GM08714 (cell line): Measurements from ENCODE around the gene BDKRB1.
"Not testable (repeated sequence)": the region's sequence is repeated elsewhere in the genome, so short reads cannot be mapped to it uniquely, and the experiment has no call there.

Experiments
- H3K4me3 ChIP-seq: fragments of 200-500 bp; sonication (Bioruptor generic); 2 replicates; pipeline ENCODE4 v1.5.1; 2014; ENCODE audit warnings: mild to moderate bottlenecking, low read length, inconsistent platforms
- ZNF274 ChIP-seq: IDR thresholded peaks from 2 replicates; pipeline ENCODE4 v1.6.1; 2012; ENCODE audit warnings: mild to moderate bottlenecking, low read depth, low read length

BDKRB1 gene

DNA sequence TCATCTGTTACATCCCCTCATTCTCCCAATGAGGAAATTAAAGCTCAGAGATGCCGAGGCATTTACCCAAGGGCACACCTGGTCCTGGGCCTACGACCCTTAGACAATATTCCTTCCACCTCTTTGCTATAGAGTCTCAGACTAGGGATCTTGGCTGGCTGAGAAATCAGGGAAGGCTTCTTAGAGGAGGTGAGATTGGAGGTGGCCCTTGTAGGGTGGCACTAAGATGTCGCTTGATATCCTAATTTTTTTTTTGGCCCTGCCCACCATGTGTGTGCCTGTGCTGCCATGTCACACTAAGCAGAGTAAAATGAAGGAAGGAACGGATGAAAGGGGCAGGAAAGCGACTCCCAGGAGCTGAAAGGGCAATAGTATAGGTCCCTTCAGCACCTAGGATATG, 30.8 kb upstream of the BDKRB1 start:
- no peak for TF ChIP-seq ZNF274
- H3K4me3 ChIP-seq: no peak overlapping the region

DNA sequence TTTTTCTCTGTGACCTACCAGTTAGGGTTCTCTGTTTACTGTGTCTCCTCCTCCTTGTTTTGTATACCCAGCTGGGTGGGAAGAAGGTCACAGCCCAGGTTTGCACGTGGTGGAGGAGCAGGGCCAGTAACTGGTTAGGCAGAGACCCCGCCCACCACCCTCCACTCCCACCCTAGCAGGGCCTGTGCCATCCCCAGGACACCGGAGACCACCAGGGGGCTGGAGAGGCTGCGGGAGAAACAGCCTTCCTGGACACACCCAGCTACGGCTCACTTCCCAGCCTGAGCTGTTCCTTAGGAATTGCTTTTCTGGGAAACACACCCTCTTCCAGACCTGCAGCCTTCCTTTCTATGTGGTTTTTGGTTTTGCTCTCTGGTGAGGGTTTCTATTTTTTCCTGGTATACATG, 30.3 kb upstream of the BDKRB1 start:
- TF ChIP-seq ZNF274: no peak
- no peak overlapping the region for H3K4me3 ChIP-seq

GRCh38 chr14:96227428-96227827, 28.6 kb upstream of the BDKRB1 start:
- H3K4me3 ChIP-seq: no peak overlapping the region
- TF ChIP-seq ZNF274: no peak

DNA sequence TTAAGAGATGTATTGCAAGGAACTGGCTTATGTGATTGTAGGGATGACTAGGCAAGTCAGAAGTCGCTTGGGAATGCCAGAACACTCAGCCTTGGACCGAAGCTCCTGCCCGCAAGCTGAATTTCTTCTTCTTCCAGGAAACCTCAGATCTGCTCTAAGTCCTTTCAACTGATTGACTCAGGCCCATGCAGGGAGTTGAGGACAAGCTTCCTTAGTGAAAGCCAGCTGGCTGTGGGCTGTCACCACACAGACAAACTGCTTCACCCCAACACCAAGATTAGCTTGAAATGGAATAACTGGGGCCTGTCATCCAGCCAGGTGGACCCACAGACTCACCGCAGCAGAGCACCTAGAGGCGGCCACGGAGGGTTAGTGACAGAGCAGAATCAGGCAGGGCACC, 26.7 kb upstream of the BDKRB1 start:
- no peak overlapping the region for H3K4me3 ChIP-seq
- no peak for TF ChIP-seq ZNF274

- no peak overlapping the region for H3K4me3 ChIP-seq
- no peak for TF ChIP-seq ZNF274
These were observed 25.0 kb upstream of the BDKRB1 start for GRCh38 chr14:96231056-96231455.

GRCh38 chr14:96231526-96232130, 24.4 kb upstream of the BDKRB1 start:
- no peak overlapping the region for H3K4me3 ChIP-seq
- TF ChIP-seq ZNF274: no peak

DNA sequence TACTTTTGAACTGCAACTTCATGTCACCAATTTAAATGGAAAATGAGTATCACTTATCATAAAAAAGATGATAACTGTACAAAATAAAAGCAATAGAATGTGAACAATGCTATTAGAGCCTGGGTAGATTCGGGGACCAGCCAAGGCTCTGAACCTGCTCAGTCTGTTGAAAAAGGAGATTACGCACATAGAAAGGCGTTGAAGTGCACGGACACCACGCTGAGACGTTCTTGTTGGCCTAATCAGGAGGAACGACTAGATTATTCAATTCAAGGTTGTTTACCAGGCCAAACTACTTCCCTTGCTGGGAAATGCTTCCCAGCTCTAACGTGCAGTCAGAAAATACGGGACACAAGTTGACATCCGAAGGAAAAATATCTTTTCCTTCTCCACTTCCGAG, 23.5 kb upstream of the BDKRB1 start:
- TF ChIP-seq ZNF274: no peak
- H3K4me3 ChIP-seq: no peak overlapping the region

- TF ChIP-seq ZNF274: no peak
- H3K4me3 ChIP-seq: no peak overlapping the region
These were observed 22.3 kb upstream of the BDKRB1 start for GRCh38 chr14:96233661-96234060.

DNA sequence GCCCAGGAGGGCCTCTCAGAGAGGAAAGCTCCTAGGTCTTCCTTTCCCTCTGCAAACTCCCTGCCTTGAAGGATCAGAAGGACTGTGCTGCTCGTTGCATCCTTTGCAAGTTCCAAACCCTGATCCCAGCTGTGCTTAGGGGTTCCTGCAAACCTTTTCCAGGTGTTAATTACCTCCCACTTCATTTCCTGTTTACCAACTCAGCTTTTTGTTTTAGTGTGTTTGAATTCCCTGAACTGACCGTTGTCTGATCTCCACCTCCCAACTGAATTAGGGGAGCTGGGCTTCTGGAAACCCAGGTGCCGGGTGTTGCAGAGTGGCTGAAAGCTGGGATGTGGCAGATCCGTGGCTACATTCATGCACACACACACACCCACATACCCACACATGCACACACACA, 20.6 kb upstream of the BDKRB1 start:
- no peak for TF ChIP-seq ZNF274
- H3K4me3 ChIP-seq: no peak overlapping the region

GRCh38 chr14:96237641-96238040, 18.4 kb upstream of the BDKRB1 start:
- TF ChIP-seq ZNF274: no peak
- H3K4me3 ChIP-seq: no peak overlapping the region

GRCh38 chr14:96238676-96239265, 17.2 kb upstream of the BDKRB1 start:
- H3K4me3 ChIP-seq: no peak overlapping the region
- TF ChIP-seq ZNF274: no peak

DNA sequence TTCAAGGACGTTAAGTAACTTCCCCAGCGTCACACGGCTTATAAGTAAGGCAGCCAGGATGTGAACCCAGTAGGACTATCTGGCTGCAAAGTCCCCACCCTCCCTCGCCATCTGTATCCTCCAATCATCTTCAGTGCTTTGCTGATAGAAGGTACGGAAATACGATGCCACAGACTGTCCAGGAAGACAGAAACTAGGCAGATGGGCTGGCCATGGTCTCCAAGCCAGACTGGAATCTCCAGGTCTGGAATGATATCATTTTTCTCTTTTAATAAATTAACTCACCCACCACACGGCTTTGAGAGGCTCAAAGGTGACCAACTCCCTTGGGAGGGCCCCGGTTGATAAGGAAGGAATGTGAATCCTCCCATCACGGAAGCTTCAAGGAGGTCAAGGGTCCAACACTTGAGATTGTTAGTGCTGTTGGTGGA, 16.3 kb upstream of the BDKRB1 start:
- TF ChIP-seq ZNF274: no peak
- no peak overlapping the region for H3K4me3 ChIP-seq

DNA sequence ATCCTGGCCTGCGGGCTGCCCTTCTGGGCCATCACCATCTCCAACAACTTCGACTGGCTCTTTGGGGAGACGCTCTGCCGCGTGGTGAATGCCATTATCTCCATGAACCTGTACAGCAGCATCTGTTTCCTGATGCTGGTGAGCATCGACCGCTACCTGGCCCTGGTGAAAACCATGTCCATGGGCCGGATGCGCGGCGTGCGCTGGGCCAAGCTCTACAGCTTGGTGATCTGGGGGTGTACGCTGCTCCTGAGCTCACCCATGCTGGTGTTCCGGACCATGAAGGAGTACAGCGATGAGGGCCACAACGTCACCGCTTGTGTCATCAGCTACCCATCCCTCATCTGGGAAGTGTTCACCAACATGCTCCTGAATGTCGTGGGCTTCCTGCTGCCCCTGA, 15.4 kb upstream of the BDKRB1 start:
- no peak overlapping the region for H3K4me3 ChIP-seq
- no peak for TF ChIP-seq ZNF274

- no peak overlapping the region for H3K4me3 ChIP-seq
- TF ChIP-seq ZNF274: no peak
These were observed 13.9 kb upstream of the BDKRB1 start for GRCh38 chr14:96242126-96242525.

- no peak overlapping the region for H3K4me3 ChIP-seq
- TF ChIP-seq ZNF274: no peak
These were observed 12.2 kb upstream of the BDKRB1 start for GRCh38 chr14:96243785-96244184.

DNA sequence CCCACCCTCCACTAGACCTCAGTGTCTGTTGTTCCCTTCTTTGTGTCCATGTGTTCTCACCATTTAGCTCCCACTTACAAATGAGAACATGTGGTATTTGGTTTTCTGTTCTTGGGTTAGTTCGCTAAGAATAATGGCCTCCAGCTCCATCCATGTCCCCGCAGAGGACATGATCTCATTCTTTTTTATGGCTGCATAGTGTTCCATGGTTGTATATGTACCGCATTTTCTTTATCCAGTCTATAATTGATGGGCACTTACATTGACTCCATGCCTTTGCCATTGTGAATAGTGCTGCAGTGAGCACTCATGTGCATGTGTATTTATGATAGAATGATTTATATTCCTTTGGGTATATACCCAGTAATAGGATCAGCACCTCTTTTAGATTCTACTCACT, 10.9 kb upstream of the BDKRB1 start:
- not testable (repeated sequence) for H3K4me3 ChIP-seq
